Adrenal gland (tissue), 12 donors: ENCODE data around the gene S100A1. TPM values are rescaled to one million over a fixed set of nuclear protein-coding genes. Genes with fewer than 3 reads are reported as not detected.
A peak's percentile ranks its signal among the peaks of the same experiment; 100 is the strongest.

Experiments used
- DNase-seq, 7 donors: peaks; one replicate each; pipeline ENCODE4 v3.0.0-alpha.2; 2019 to 2020
- H3K27ac ChIP-seq, 5 donors: fragments of 200-600 bp; sonication (generic) in 4 of 5; 1 replicate in 3 of 5; 2 replicates in 2 of 5; pipeline versions ENCODE4 v1.5.1 to v1.8.0; 2016 to 2020; ENCODE audit warnings: mild to moderate bottlenecking in 1 of 5
- H3K27me3 ChIP-seq: fragments of 200-600 bp; 2 replicates; pipeline ENCODE4 v1.8.0; 2021
- H3K36me3 ChIP-seq, 2 donors: fragments of 200-600 bp; replicated peaks in 1 of 2; 1 replicate in 1 of 2; 2 replicates in 1 of 2; pipeline versions ENCODE4 v1.5.1 to v1.8.0; 2018 to 2022
- H3K4me1 ChIP-seq, 2 donors: fragments of 200-600 bp; replicated peaks in 1 of 2; 1 replicate in 1 of 2; 2 replicates in 1 of 2; pipeline versions ENCODE4 v1.5.1 to v1.8.0; 2018 to 2021
- H3K4me3 ChIP-seq, 4 donors: fragments of 200-600 bp; sonication (generic) in 3 of 4; one replicate each; pipeline ENCODE4 v1.5.1; 2016 to 2018
- H3K9me3 ChIP-seq, 3 donors: fragments of 200-600 bp; sonication (generic) in 1 of 3; replicated peaks in 1 of 3; 1 replicate in 2 of 3; 2 replicates in 1 of 3; pipeline versions ENCODE4 v1.5.1 to v1.8.0; 2016 to 2021
- POLR2A ChIP-seq, 2 donors: fragments of 450-650 bp; IDR thresholded peaks; one replicate each; pipeline ENCODE4 v1.6.1; 2017; ENCODE audit warnings: antibody characterized with exemption in 2 of 2, mild to moderate bottlenecking in 2 of 2, moderate library complexity in 1 of 2
- WGBS, 4 donors: extraction: QIAGEN DNeasy Blood & Tissue Kit in 2 of 4; methylation state at CpG; one replicate each; pipeline versions ENCODE4 v1.1.5 to v1.1.7; 2013 to 2017; 5-methylcytosine and 5-hydroxymethylcytosine counted together
- intact Hi-C, 2 donors: fragments of 100-400 bp; cut with DNase I; formaldehyde crosslinking; loops; one replicate each; pipeline versions ENCODE4 v1.14.1 to v1.15.0; 2022 to 2023
- polyA plus RNA-seq, 3 donors: library from polyadenylated mRNA; stranded (reverse); fragments of 200-250 nt in 2 of 3; fragments of 350-450 nt in 1 of 3; fragmentation: Illumina TruSeq in 1 of 3; extraction: RNeasy Lipid Tissue Mini Kit (QIAGEN cat#74804) in 1 of 3; gene quantifications; one replicate each; pipeline ENCODE4 v1.2.3, GENCODE V29; 2013 to 2014
- total RNA-seq, 9 donors: library from RNA; depleted of rRNA in 4 of 9; stranded (reverse); fragments of >200 nt in 4 of 9; fragments of 120-200 nt in 1 of 9; fragmentation: NEBNext Ultra II Directional in 1 of 9; extraction: Animal tissue kit (Norgen Biotek cat#: 25700) in 1 of 9; gene quantifications; one replicate each; pipeline versions ENCODE4 v1.1.0 to v1.2.4, GENCODE V29; 2013 to 2023
- TF ChIP-seq, protein P1 (sequence below), 6 experiments: fragments of 450-650 bp in 4 of 6; fragments of 200-600 bp in 2 of 6; sonication (generic) in 1 of 6; IDR thresholded peaks; 1 replicate in 5 of 6; 2 replicates in 1 of 6; pipeline versions ENCODE4 v1.5.1 to v1.8.0; 2016 to 2021; ENCODE audit warnings: antibody characterized with exemption in 6 of 6, mild to moderate bottlenecking in 2 of 6, moderate library complexity in 1 of 6
- donor health status: healthy with polysubstance abuse.
- donor health status: Bipolar disorder and iron deficiency.
- donor health status: DM: yes; HTN: yes; CAD: no.
- donor health status: DM: no; HTN: no; CAD: no.
- donor health status: DM: no; HTN: no; CAD: no.
- donor health status: DM: yes; HTN: yes; CAD: no.

S100A1 gene
- total and polyA plus RNA-seq, 12 donors = 0.55 to 12.3 (median 2.0) TPM; not detected in 4

DNA sequence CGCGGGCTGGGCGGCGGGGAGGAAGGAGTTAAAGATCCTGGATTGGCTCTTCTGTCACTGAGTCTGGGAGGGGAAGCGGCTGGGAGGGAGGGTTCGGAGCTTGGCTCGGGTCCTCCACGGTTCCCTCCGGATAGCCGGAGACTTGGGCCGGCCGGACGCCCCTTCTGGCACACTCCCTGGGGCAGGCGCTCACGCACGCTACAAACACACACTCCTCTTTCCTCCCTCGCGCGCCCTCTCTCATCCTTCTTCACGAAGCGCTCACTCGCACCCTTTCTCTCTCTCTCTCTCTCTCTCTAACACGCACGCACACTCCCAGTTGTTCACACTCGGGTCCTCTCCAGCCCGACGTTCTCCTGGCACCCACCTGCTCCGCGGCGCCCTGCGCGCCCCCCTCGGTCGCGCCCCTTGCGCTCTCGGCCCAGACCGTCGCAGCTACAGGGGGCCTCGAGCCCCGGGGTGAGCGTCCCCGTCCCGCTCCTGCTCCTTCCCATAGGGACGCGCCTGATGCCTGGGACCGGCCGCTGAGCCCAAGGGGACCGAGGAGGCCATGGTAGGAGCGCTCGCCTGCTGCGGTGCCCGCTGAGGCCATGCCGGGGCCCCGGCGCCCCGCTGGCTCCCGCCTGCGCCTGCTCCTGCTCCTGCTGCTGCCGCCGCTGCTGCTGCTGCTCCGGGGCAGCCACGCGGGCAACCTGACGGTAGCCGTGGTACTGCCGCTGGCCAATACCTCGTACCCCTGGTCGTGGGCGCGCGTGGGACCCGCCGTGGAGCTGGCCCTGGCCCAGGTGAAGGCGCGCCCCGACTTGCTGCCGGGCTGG lies 50.5 kb downstream of the S100A1 start, which contains the start of gene NPR1:
Gene NPR1, plus strand, starts transcription at position 170 of the 818 bp plus-strand sequence. Its CDS starts 421 bp downstream, at position 591.
- 0 to 1% (median 1%) methylated on average over 28 to 78 of the region's 78 CpGs for WGBS, 4 donors
- Histone ChIP-seq H3K4me3 (peak within 1 kb of the TSS in 2 of 4 donors; percentile 49 to 78), H3K36me3 (no peaks in the 10 kb centered on the region), H3K27ac (peak within 1 kb of the TSS in 2 of 5 donors; percentile 47 to 56), H3K9me3 (no peaks in the 10 kb centered on the region), H3K4me1 (peaks cover 20% of the 10 kb centered on the region in 2 donors), H3K27me3 (no peaks in the 10 kb centered on the region)
- TF ChIP-seq POLR2A (IDR thresholded peaks at IDR 0.05) = peak in 1 of 2 donors; percentile 31
- TF ChIP-seq, protein P1, sequence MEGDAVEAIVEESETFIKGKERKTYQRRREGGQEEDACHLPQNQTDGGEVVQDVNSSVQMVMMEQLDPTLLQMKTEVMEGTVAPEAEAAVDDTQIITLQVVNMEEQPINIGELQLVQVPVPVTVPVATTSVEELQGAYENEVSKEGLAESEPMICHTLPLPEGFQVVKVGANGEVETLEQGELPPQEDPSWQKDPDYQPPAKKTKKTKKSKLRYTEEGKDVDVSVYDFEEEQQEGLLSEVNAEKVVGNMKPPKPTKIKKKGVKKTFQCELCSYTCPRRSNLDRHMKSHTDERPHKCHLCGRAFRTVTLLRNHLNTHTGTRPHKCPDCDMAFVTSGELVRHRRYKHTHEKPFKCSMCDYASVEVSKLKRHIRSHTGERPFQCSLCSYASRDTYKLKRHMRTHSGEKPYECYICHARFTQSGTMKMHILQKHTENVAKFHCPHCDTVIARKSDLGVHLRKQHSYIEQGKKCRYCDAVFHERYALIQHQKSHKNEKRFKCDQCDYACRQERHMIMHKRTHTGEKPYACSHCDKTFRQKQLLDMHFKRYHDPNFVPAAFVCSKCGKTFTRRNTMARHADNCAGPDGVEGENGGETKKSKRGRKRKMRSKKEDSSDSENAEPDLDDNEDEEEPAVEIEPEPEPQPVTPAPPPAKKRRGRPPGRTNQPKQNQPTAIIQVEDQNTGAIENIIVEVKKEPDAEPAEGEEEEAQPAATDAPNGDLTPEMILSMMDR (IDR thresholded peaks at IDR 0.05) = no peak
- intact Hi-C loops = loop anchor here (2.0 to 10.0 kb wide), 2 partner anchors 70 to 96 kb away; partner anchors contain the start of gene SLC27A3 (in 1 of the 2)
- peak; percentile 52 to 69 (median 62) for DNase-seq

DNA sequence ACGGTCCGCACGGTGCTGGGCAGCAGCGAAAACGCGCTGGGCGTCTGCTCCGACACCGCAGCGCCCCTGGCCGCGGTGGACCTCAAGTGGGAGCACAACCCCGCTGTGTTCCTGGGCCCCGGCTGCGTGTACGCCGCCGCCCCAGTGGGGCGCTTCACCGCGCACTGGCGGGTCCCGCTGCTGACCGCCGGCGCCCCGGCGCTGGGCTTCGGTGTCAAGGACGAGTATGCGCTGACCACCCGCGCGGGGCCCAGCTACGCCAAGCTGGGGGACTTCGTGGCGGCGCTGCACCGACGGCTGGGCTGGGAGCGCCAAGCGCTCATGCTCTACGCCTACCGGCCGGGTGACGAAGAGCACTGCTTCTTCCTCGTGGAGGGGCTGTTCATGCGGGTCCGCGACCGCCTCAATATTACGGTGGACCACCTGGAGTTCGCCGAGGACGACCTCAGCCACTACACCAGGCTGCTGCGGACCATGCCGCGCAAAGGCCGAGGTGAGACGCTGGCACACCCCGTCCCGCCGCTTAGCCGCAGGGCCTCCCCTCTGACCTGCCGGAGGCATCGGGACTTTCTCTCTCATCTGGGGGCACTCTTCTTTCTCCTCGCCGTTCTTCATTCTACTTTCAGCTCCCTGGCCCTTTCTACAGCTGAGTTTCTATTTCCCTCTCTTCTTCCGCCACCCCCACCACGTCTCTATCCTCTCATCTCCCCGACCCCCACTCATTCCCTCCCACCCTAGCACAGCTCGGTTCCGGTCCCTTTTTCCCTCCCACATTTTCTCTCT lies 51.3 kb downstream of the S100A1 start:
- intact Hi-C loops = loop anchor here (2.0 to 10.0 kb wide), 5 partner anchors 69 to 305 kb away; partner anchors contain the start of genes RAB13 (in 1 of the 2) and SLC27A3 (in 1 of the 2)
- TF ChIP-seq, protein P1 (IDR thresholded peaks at IDR 0.05) = peak in 3 of 6 experiments; percentile 12 to 25 (median 14)
- TF ChIP-seq POLR2A (IDR thresholded peaks at IDR 0.05) = no peak
- peak overlapping the region in 2 of 5 donors; percentile 47 to 56 for H3K27ac ChIP-seq
- no peaks in the 10 kb centered on the region for H3K36me3 ChIP-seq
- no peaks in the 10 kb centered on the region for H3K9me3 ChIP-seq
- no peak for DNase-seq
- WGBS, 4 donors = 12 to 35% (median 19%) methylated on average over 18 to 73 of the region's 73 CpGs
- H3K27me3 ChIP-seq = no peaks in the 10 kb centered on the region
- H3K4me3 ChIP-seq = peak overlapping the region in 2 of 4 donors; percentile 49 to 78
- H3K4me1 ChIP-seq = peaks cover 20% of the 10 kb centered on the region in 2 donors

DNA sequence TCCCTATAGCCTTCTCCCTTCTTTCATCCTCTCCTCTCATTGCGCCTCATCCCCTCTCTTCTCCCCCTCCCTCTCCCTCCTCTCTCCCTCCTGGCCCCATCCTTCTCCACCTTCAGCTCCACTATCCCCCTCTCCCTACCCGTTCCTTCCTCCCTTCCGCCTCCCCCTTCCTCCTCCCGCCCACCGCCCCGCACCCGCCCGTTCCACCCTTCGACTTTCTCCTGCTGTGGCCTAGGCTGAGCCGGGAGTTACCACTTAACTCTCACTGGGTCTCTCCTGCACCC lies 51.8 kb downstream of the S100A1 start:
- H3K27ac ChIP-seq = no peak overlapping the region
- peak overlapping the region in 1 of 4 donors; percentile 78 for H3K4me3 ChIP-seq
- no peaks in the 10 kb centered on the region for H3K9me3 ChIP-seq
- DNase-seq = no peak
- WGBS, 4 donors = 44 to 71% (median 62%) methylated on average over 7 to 10 of the region's 10 CpGs
- intact Hi-C loops = loop anchor here (5.0 to 10.0 kb wide), 3 partner anchors 72 to 305 kb away; partner anchors contain the start of gene RAB13 (in 1 of the 2)
- TF ChIP-seq, protein P1 (IDR thresholded peaks at IDR 0.05) = no peak
- no peak for TF ChIP-seq POLR2A (IDR thresholded peaks at IDR 0.05)
- H3K36me3 ChIP-seq = no peaks in the 10 kb centered on the region
- peaks cover 20% of the 10 kb centered on the region in 2 donors for H3K4me1 ChIP-seq
- no peaks in the 10 kb centered on the region for H3K27me3 ChIP-seq

Other genes starting within 250 kb of the S100A1 start
- gene S100A8, start 237.4 kb upstream of the S100A1 start, total RNA-seq = 100 to 1,000 TPM in 2 of 9 donors, 10 to 100 TPM in 6, 1 to 10 TPM in 1; 3.4 to 257 (median 55.0) TPM
- 100 to 1,000 TPM in 2 of 3 donors, 10 to 100 TPM in 1; 27.6 to 231 (median 164) TPM for gene S100A8, start 237.4 kb upstream of the S100A1 start, polyA plus RNA-seq
- gene S100A7A, start 211.9 kb upstream of the S100A1 start, total RNA-seq = not detected
- not detected for gene S100A7A, start 211.9 kb upstream of the S100A1 start, polyA plus RNA-seq
- gene S100A7, start 167.8 kb upstream of the S100A1 start, total RNA-seq = not detected
- not detected for gene S100A7, start 167.8 kb upstream of the S100A1 start, polyA plus RNA-seq
- gene S100A6, start 92.4 kb upstream of the S100A1 start, total RNA-seq = 100 to 1,000 TPM in 8 of 9 donors, 10 to 100 TPM in 1; 39.4 to 609 (median 369) TPM
- gene S100A6, start 92.4 kb upstream of the S100A1 start, polyA plus RNA-seq = 1,000 to 10,000 TPM in 2 of 3 donors, 100 to 1,000 TPM in 1; 121 to 4,129 (median 3,763) TPM
- gene S100A5, start 87.5 kb upstream of the S100A1 start, total RNA-seq = under 1 TPM in 1 of 9 donors, not detected in 8; 0.17 TPM
- gene S100A5, start 87.5 kb upstream of the S100A1 start, polyA plus RNA-seq = not detected
- gene S100A4, start 82.6 kb upstream of the S100A1 start, total RNA-seq = 100 to 1,000 TPM in 4 of 9 donors, 10 to 100 TPM in 4, 1 to 10 TPM in 1; 7.9 to 291 (median 88.0) TPM
- 100 to 1,000 TPM in 2 of 3 donors, 10 to 100 TPM in 1; 26.7 to 742 (median 455) TPM for gene S100A4, start 82.6 kb upstream of the S100A1 start, polyA plus RNA-seq
- 1 to 10 TPM in 2 of 9 donors, under 1 TPM in 3, not detected in 4; 0.28 to 2.9 (median 0.54) TPM for gene S100A3, start 79.2 kb upstream of the S100A1 start, total RNA-seq
- gene S100A3, start 79.2 kb upstream of the S100A1 start, polyA plus RNA-seq = 1 to 10 TPM in 2 of 3 donors, not detected in 1; 1.9 to 3.8 TPM
- 10 to 100 TPM in 1 of 9 donors, 1 to 10 TPM in 5, under 1 TPM in 2, not detected in 1; 0.31 to 44.1 (median 1.2) TPM for gene S100A2, start 62.6 kb upstream of the S100A1 start, total RNA-seq
- gene S100A2, start 62.6 kb upstream of the S100A1 start, polyA plus RNA-seq = 1 to 10 TPM in 2 of 3 donors, under 1 TPM in 1; 0.48 to 4.2 (median 3.8) TPM
- gene S100A16, start 15.3 kb upstream of the S100A1 start, total RNA-seq = 100 to 1,000 TPM in 2 of 9 donors, 10 to 100 TPM in 7; 26.2 to 126 (median 71.3) TPM
- gene S100A16, start 15.3 kb upstream of the S100A1 start, polyA plus RNA-seq = 100 to 1,000 TPM in 1 of 3 donors, 10 to 100 TPM in 2; 61.5 to 128 (median 95.3) TPM
- gene S100A14, start 12.1 kb upstream of the S100A1 start, total RNA-seq = under 1 TPM in 3 of 9 donors, not detected in 6; 0.32 to 0.90 (median 0.53) TPM
- 1 to 10 TPM in 1 of 3 donors, under 1 TPM in 1, not detected in 1; 0.88 to 2.2 TPM for gene S100A14, start 12.1 kb upstream of the S100A1 start, polyA plus RNA-seq
- 100 to 1,000 TPM in 7 of 9 donors, 10 to 100 TPM in 2; 57.6 to 289 (median 126) TPM for gene S100A13, start 929 bp upstream of the S100A1 start, total RNA-seq
- 100 to 1,000 TPM; 185 to 266 (median 235) TPM for gene S100A13, start 929 bp upstream of the S100A1 start, polyA plus RNA-seq
- 10 to 100 TPM; 35.5 to 74.9 (median 55.7) TPM for gene CHTOP, start 5.6 kb downstream of the S100A1 start, total RNA-seq
- 10 to 100 TPM; 59.1 to 83.3 (median 71.2) TPM for gene CHTOP, start 5.6 kb downstream of the S100A1 start, polyA plus RNA-seq
- gene SNAPIN, start 30.3 kb downstream of the S100A1 start, total RNA-seq = 100 to 1,000 TPM in 3 of 9 donors, 10 to 100 TPM in 6; 48.3 to 176 (median 79.4) TPM
- gene SNAPIN, start 30.3 kb downstream of the S100A1 start, polyA plus RNA-seq = 10 to 100 TPM; 37.7 to 50.8 (median 40.6) TPM
- 100 to 1,000 TPM in 6 of 9 donors, 10 to 100 TPM in 3; 77.7 to 249 (median 107) TPM for gene ILF2, start 42.6 kb downstream of the S100A1 start, total RNA-seq
- 100 to 1,000 TPM in 1 of 3 donors, 10 to 100 TPM in 2; 42.2 to 397 (median 45.6) TPM for gene ILF2, start 42.6 kb downstream of the S100A1 start, polyA plus RNA-seq
- 10 to 100 TPM in 8 of 9 donors, 1 to 10 TPM in 1; 7.9 to 29.3 (median 19.3) TPM for gene NPR1, start 50.3 kb downstream of the S100A1 start, total RNA-seq
- 10 to 100 TPM; 10.4 to 47.9 (median 39.4) TPM for gene NPR1, start 50.3 kb downstream of the S100A1 start, polyA plus RNA-seq
- gene INTS3, start 99.6 kb downstream of the S100A1 start, total RNA-seq = 10 to 100 TPM; 40.7 to 88.1 (median 54.3) TPM
- gene INTS3, start 99.6 kb downstream of the S100A1 start, polyA plus RNA-seq = 100 to 1,000 TPM in 2 of 3 donors, 10 to 100 TPM in 1; 60.2 to 148 (median 114) TPM
- 10 to 100 TPM in 7 of 9 donors, 1 to 10 TPM in 2; 9.5 to 25.4 (median 14.1) TPM for gene SLC27A3, start 147.0 kb downstream of the S100A1 start, total RNA-seq
- 10 to 100 TPM; 11.7 to 85.0 (median 62.3) TPM for gene SLC27A3, start 147.0 kb downstream of the S100A1 start, polyA plus RNA-seq